ENCODE data around the gene ZACN.
"Not testable (repeated sequence)": the region's sequence is repeated elsewhere in the genome, so short reads cannot be mapped to it uniquely, and the experiment has no call there.

The ZACN gene

DNA sequence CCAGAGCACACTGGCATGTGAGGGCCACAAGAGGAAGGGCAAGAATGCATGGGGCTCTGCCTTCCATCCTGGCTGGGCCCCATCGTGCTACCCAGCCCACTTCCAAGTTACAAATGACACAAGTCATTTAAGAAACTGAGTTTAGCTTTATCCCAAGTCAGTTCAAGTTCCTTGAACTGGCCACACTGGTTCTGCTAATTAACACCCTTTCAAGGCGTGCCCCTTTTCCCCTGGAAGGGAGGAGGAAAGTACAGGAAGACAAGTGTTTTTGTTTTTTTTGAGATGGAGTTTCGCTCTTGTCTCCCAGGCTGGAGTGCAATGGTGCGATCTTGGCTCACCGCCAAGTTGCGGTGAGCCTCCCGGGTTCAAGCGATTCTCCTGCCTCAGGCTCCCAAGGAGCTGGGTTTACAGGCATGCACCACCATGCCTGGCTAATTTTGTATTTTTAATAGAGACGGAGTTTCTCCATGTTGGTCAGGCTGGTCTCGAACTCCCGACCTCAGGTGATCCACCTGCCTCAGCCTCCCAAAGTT lies 34.4 kb upstream of the ZACN start:
- not testable (repeated sequence) for H3K27me3 ChIP-seq (ENCODE audit: control insufficient read depth, insufficient read depth, low read length); H3K9me3 ChIP-seq (ENCODE audit: control insufficient read depth, insufficient read depth, low read depth, low read length); H3K4me3 ChIP-seq (ENCODE audit: low read depth, low read length); H3K27ac ChIP-seq (ENCODE audit: low read depth, low read length); H3K9ac ChIP-seq (ENCODE audit: low read length)
- H3K36me3 ChIP-seq (ENCODE audit: control insufficient read depth, insufficient read depth, low read length): peaks cover 94% of the 10 kb centered on the region
- H3K4me1 ChIP-seq (ENCODE audit: control insufficient read depth, insufficient read depth, low read length): peaks cover 14% of the 10 kb centered on the region; the same call in 1 of the 2 replicates

DNA sequence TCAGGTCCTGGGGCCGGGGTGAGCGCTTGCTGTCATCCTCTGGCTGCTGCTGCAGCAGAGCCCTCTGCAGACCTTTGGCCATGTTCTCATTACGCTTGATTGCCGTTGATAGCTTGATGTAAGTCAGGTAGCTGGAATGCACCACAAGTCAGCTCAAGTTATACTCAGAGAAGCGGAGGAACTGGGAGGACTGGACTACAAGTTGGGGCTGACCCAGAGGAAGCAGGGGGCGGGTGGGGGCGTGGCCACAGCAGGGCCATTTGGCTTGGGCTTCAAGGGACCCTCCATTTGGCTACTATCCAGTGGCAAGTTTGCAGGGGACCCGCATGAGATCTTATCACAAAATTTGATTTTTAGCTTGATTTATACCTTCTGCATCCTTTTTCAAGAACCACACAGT lies 32.9 kb upstream of the ZACN start:
- H3K27ac ChIP-seq (ENCODE audit: low read depth, low read length): no peak overlapping the region
- H3K36me3 ChIP-seq (ENCODE audit: control insufficient read depth, insufficient read depth, low read length): peaks cover 94% of the 10 kb centered on the region
- H3K9me3 ChIP-seq (ENCODE audit: control insufficient read depth, insufficient read depth, low read depth, low read length): no peaks in the 10 kb centered on the region
- no peaks in the 10 kb centered on the region for H3K27me3 ChIP-seq (ENCODE audit: control insufficient read depth, insufficient read depth, low read length)
- no peak overlapping the region for H3K4me3 ChIP-seq (ENCODE audit: low read depth, low read length)
- no peak overlapping the region for H3K9ac ChIP-seq (ENCODE audit: low read length)
- peaks cover 8% of the 10 kb centered on the region; the same call in 1 of the 2 replicates for H3K4me1 ChIP-seq (ENCODE audit: control insufficient read depth, insufficient read depth, low read length)

DNA sequence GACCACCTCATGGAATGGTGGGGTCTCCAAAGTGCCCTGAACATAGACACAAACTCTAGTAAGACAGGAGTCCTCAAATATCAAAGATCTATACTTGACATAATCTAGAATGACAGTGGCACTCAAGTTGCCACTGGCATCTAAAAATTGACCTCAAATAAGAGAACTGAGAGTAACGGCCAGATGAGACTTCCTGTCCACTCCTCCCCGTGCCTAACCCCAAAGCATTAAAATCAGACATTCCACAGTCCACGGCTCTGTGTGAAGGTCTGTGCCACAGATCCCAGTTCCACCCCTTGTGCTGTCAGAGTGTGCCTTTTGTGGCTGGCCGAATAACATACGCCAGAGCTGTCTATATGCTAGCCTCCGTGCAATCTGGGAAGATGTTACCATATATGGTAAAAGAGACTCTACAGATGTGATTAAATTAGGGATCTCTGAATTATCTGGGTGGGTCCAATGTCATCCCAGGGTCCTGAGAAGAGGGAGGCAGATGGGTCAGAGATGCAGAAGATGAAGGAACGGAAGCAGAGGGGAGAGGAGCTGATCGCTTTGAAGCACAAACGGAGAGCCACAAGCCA lies 30.9 kb upstream of the ZACN start:
- no peaks in the 10 kb centered on the region for H3K27me3 ChIP-seq (ENCODE audit: control insufficient read depth, insufficient read depth, low read length)
- H3K4me1 ChIP-seq (ENCODE audit: control insufficient read depth, insufficient read depth, low read length): peaks cover 4% of the 10 kb centered on the region; the same call in 1 of the 2 replicates
- H3K36me3 ChIP-seq (ENCODE audit: control insufficient read depth, insufficient read depth, low read length): peaks cover 90% of the 10 kb centered on the region
- no peak overlapping the region for H3K4me3 ChIP-seq (ENCODE audit: low read depth, low read length)
- H3K27ac ChIP-seq (ENCODE audit: low read depth, low read length): peak overlapping the region; percentile 1; the same call in 1 of the 2 replicates
- no peak overlapping the region for H3K9ac ChIP-seq (ENCODE audit: low read length)
- no peaks in the 10 kb centered on the region for H3K9me3 ChIP-seq (ENCODE audit: control insufficient read depth, insufficient read depth, low read depth, low read length)

DNA sequence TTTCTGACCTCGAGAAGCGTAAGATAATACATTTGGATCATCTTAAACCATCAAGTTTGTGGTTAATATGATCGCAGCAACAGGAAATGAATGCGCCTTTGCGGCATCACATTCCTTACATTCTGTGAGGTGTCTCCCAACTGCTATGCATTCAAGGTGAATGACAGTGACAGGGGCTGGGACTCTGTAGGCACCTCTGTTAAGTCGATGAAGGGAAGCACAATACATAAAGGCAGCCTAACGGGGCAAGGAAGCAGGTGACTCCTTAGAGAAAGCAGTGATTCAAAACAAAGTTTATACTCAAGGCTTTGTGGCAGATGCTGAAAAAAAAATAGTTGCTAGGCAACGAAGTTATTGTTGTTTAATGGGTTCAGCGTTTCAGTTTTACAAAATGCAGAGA lies 30.3 kb upstream of the ZACN start:
- Histone ChIP-seq H3K27me3 (ENCODE audit: control insufficient read depth, insufficient read depth, low read length) (no peaks in the 10 kb centered on the region), H3K4me3 (ENCODE audit: low read depth, low read length) (no peak overlapping the region), H3K9me3 (ENCODE audit: control insufficient read depth, insufficient read depth, low read depth, low read length) (no peaks in the 10 kb centered on the region), H3K9ac (ENCODE audit: low read length) (no peak overlapping the region), H3K27ac (ENCODE audit: low read depth, low read length) (no peak overlapping the region), H3K36me3 (ENCODE audit: control insufficient read depth, insufficient read depth, low read length) (peaks cover 90% of the 10 kb centered on the region), H3K4me1 (ENCODE audit: control insufficient read depth, insufficient read depth, low read length) (peaks cover 5% of the 10 kb centered on the region; the same call in 1 of the 2 replicates)

DNA sequence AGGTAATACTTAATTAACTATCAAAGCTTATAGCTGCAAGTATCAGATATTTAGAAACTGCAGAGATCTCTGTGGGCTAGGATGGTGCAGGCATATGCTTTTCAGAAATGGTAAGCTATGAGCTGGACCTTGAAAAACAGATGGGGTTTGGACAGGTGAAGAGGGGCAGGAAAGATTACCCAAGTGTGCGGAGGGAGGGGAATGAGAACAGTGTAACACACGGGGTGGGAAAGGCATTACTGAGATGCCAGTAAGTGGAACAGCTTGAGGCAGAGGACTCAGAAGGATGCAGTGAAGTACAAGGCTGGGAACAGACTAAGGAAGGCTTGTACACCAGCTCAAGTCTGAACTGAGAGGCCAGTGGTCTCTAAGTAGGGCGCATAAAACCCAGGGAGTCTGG lies 29.7 kb upstream of the ZACN start:
- H3K27me3 ChIP-seq (ENCODE audit: control insufficient read depth, insufficient read depth, low read length): no peaks in the 10 kb centered on the region
- no peaks in the 10 kb centered on the region for H3K9me3 ChIP-seq (ENCODE audit: control insufficient read depth, insufficient read depth, low read depth, low read length)
- H3K36me3 ChIP-seq (ENCODE audit: control insufficient read depth, insufficient read depth, low read length): peaks cover 90% of the 10 kb centered on the region
- H3K9ac ChIP-seq (ENCODE audit: low read length): no peak overlapping the region
- H3K4me3 ChIP-seq (ENCODE audit: low read depth, low read length): no peak overlapping the region
- H3K27ac ChIP-seq (ENCODE audit: low read depth, low read length): no peak overlapping the region
- peaks cover 7% of the 10 kb centered on the region; the same call in 1 of the 2 replicates for H3K4me1 ChIP-seq (ENCODE audit: control insufficient read depth, insufficient read depth, low read length)

DNA sequence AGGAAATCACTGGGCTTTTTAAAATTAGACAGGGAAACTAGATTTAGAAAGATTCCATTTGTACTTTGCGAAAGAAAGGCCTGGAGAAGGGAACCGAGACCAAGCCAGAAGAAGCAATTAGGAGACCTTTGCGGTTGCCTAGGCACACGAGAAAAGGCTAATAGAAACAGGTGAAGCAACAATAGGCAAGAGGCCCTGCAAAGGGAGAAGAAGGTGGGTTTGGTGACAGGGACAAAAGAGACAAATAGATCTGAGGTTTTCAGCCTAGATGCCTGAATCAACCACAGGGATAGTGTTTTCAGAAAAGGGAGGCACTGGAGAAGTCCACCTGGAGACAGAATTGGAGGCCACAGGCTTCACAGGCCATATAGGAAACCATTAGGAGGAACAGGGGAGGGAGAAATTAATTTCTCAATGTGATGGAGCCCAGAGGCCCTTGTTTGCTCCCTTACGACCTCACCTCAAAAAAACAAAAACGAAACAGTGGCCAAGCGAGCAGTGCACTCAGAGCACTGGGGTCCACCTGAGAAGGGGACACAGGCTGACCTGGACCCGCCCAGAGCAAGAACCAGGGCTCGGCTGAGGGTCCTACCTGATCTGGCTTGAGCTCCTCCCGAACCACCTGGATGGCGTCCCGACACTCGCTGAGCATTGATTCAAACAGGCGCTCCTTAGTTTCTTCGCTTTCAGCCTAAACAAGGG lies 29.0 kb upstream of the ZACN start:
- H3K4me3 ChIP-seq (ENCODE audit: low read depth, low read length): no peak overlapping the region
- no peaks in the 10 kb centered on the region for H3K9me3 ChIP-seq (ENCODE audit: control insufficient read depth, insufficient read depth, low read depth, low read length)
- H3K36me3 ChIP-seq (ENCODE audit: control insufficient read depth, insufficient read depth, low read length): peaks cover 88% of the 10 kb centered on the region
- peaks cover 7% of the 10 kb centered on the region; the same call in 1 of the 2 replicates for H3K4me1 ChIP-seq (ENCODE audit: control insufficient read depth, insufficient read depth, low read length)
- H3K27ac ChIP-seq (ENCODE audit: low read depth, low read length): no peak overlapping the region
- H3K9ac ChIP-seq (ENCODE audit: low read length): no peak overlapping the region
- no peaks in the 10 kb centered on the region for H3K27me3 ChIP-seq (ENCODE audit: control insufficient read depth, insufficient read depth, low read length)

DNA sequence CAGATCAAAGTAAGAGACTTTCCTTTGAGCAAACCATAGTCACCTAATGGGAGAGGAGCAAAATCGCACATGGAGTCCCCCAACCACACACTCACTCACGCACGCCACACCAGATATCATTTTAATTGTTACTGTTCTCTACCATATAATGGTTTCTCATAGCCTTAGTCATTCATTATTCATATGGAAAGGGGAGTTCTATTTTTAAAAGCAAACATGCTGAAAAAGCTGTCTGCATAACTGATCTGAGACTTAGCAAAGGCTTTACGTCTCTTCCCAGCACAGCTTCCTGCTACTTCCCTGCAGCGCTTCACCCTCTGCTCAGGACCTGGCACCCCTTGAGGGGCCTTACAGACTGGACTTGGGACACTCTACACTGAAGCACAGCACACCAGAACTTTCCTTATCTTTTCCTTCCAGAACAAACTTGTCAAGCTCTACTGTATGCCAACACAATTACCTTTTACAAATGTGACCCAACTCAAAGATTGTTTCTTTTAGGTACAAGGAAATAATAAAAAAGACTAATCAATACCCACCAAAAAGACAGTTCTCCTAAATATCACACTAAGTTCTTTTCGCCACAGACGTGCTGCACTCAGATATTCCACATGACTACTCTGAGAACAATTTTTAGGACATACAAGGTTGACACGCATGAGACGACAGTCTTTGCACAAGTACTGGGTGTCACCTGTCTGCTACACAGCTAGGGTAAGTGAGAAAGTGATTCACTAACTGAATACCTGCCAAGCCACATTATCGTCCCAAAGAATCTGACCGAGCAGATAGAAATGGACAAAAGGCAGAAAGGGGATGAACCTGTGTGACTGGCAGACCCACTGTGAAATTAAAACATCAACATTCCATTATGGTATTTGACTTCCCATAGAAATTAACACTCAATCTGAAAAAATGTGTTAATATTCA lies 28.2 kb upstream of the ZACN start:
- Histone ChIP-seq H3K27ac (ENCODE audit: low read depth, low read length) (no peak overlapping the region), H3K9ac (ENCODE audit: low read length) (no peak overlapping the region), H3K9me3 (ENCODE audit: control insufficient read depth, insufficient read depth, low read depth, low read length) (no peaks in the 10 kb centered on the region), H3K27me3 (ENCODE audit: control insufficient read depth, insufficient read depth, low read length) (no peaks in the 10 kb centered on the region), H3K4me3 (ENCODE audit: low read depth, low read length) (no peak overlapping the region), H3K4me1 (ENCODE audit: control insufficient read depth, insufficient read depth, low read length) (peaks cover 7% of the 10 kb centered on the region; the same call in 1 of the 2 replicates), H3K36me3 (ENCODE audit: control insufficient read depth, insufficient read depth, low read length) (peaks cover 85% of the 10 kb centered on the region)

DNA sequence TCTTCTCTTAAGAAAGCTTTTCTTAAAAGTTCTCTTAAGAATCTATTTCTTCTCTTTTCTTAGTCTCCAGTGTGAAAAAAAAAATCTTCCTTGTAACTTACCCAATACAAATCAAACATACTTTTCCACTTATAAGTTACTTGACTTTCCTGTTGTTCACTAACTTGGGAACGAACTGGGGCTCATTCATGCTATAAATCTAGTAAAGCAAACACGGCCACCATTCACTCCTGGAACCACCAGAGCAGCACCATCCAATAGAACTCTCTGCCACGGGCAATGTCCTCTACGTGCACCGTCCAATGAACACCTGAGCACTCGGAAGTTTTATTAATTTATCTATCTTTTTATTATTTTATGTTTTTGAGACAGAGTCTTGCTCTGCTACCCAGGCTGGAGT lies 27.4 kb upstream of the ZACN start:
- Histone ChIP-seq H3K4me1 (ENCODE audit: control insufficient read depth, insufficient read depth, low read length) (peaks cover 7% of the 10 kb centered on the region; the same call in 1 of the 2 replicates), H3K9ac (ENCODE audit: low read length) (no peak overlapping the region), H3K36me3 (ENCODE audit: control insufficient read depth, insufficient read depth, low read length) (peaks cover 85% of the 10 kb centered on the region), H3K4me3 (ENCODE audit: low read depth, low read length) (no peak overlapping the region), H3K9me3 (ENCODE audit: control insufficient read depth, insufficient read depth, low read depth, low read length) (no peaks in the 10 kb centered on the region), H3K27me3 (ENCODE audit: control insufficient read depth, insufficient read depth, low read length) (no peaks in the 10 kb centered on the region), H3K27ac (ENCODE audit: low read depth, low read length) (no peak overlapping the region)

DNA sequence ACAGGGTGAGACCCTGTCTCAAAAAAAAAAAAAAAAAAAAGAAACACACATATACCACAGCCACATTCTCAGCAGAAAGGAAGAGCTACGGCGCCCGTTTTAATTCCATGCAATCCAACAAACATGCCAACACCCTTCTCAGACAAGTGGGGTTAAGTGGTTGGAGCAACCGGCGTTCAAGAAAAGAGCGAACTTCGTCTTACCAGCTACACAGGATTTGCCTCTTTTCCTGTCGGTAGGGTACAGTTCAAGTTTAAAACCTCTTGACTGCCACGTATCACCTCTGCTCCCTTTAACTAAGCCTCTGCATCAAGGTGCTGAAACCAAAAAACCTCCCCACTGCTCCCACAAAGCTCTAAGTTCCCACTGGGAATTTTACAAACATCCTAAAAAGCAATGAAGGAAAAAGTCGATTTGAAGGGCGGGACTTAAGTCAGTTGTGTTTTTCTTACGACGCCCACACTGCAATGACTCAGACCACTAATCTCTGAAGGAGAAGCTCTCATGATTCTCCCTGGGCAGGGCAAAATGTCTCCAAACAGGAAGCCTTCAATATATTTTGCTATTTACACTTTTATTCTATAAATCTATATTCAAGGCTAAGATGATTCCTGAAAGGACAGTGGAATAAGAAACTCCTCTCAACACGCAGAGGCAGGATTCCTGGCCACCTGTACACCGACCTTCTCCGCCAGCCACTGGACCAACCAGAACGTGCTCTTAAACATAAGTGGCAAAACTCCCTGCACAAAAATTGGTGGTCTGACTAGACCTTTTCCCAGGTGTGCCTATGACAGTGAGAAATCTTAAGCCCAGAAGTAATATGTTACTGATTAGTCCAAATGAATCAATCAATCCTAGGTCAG lies 25.5 kb upstream of the ZACN start:
- peaks cover 7% of the 10 kb centered on the region; the same call in 1 of the 2 replicates for H3K4me1 ChIP-seq (ENCODE audit: control insufficient read depth, insufficient read depth, low read length)
- H3K9me3 ChIP-seq (ENCODE audit: control insufficient read depth, insufficient read depth, low read depth, low read length): no peaks in the 10 kb centered on the region
- H3K27me3 ChIP-seq (ENCODE audit: control insufficient read depth, insufficient read depth, low read length): no peaks in the 10 kb centered on the region
- H3K27ac ChIP-seq (ENCODE audit: low read depth, low read length): no peak overlapping the region
- no peak overlapping the region for H3K9ac ChIP-seq (ENCODE audit: low read length)
- peaks cover 88% of the 10 kb centered on the region for H3K36me3 ChIP-seq (ENCODE audit: control insufficient read depth, insufficient read depth, low read length)
- H3K4me3 ChIP-seq (ENCODE audit: low read depth, low read length): no peak overlapping the region

DNA sequence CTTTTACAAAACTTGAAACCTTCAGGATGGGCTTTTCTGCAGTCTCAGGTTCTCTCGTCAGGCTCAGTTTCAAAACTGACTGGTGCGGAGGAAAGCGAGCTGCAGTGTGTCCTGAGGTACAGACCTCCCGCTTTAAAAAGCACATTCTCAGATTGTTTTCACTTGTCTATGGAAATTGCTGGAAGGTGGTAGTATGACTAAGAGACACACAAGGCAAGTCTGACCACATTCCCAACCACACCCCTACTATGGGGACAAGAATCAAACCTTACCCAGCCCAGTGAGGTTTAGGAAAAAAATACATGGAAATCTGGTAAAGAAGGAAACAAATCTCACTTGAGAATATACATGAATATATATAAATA lies 24.9 kb upstream of the ZACN start:
- Histone ChIP-seq H3K9ac (ENCODE audit: low read length) (no peak overlapping the region), H3K36me3 (ENCODE audit: control insufficient read depth, insufficient read depth, low read length) (peaks cover 88% of the 10 kb centered on the region), H3K9me3 (ENCODE audit: control insufficient read depth, insufficient read depth, low read depth, low read length) (no peaks in the 10 kb centered on the region), H3K27me3 (ENCODE audit: control insufficient read depth, insufficient read depth, low read length) (no peaks in the 10 kb centered on the region), H3K4me1 (ENCODE audit: control insufficient read depth, insufficient read depth, low read length) (0 out of 2 replicates have a peak, but pooled peaks cover 3% of the 10 kb centered on the region), H3K27ac (ENCODE audit: low read depth, low read length) (no peak overlapping the region), H3K4me3 (ENCODE audit: low read depth, low read length) (no peak overlapping the region)
